Endothelial cell of umbilical vein (primary cell): ENCODE results near the gene CIDEA. TPM values are rescaled to one million over a fixed set of nuclear protein-coding genes. Genes with fewer than 3 reads are reported as not detected.

Experiments
- BruUV-seq: library from RNA; stranded (reverse); fragments of 400-500 nt; replicated peaks from 2 replicates; lab custom pipeline; 2021; lab: Mats Ljungman, UMichigan
- CTCF ChIA-PET: fragments of 300-600, 350-600 bp; sonication (Branson Sonifier 250); formaldehyde crosslinking; loops from one replicate; lab custom pipeline; 2021; ENCODE audit warnings: antibody characterized with exemption, inconsistent platforms; lab: Charles Lee
- POLR2A ChIA-PET: fragments of 300-600, 350-600 bp; sonication (Branson Sonifier 250); formaldehyde crosslinking; loops from one replicate; lab custom pipeline; 2021; ENCODE audit warnings: antibody characterized with exemption, inconsistent platforms; lab: Charles Lee
- DNase-seq: peaks from one replicate; pipeline ENCODE4 v3.0.0-alpha.2; 2011; ENCODE audit warnings: low read depth, low spot score
- FAIRE-seq: peaks from 2 replicates; lab custom pipeline; 2011; peaks lifted over from hg19 to GRCh38; lab: Jason Lieb, UNC
- H2AFZ ChIP-seq: 2 replicates; pipeline ENCODE4 v1.6.0; 2012; ENCODE audit warnings: low read depth, low read length, control low read depth, inconsistent platforms
- H3K27ac ChIP-seq: 2 replicates; pipeline ENCODE4 v1.5.1; 2011; ENCODE audit warnings: low read depth, mild to moderate bottlenecking, control low read depth, low read length, moderate library complexity; ENCODE audit not compliant: insufficient read depth
- H3K27me3 ChIP-seq, 2 experiments: 2 replicates each; pipeline versions ENCODE4 v1.6.0 to v1.6.1; 2011; ENCODE audit warnings: low read length in 2 of 2, mixed read lengths in 1 of 2; ENCODE audit not compliant: control insufficient read depth in 2 of 2, insufficient read depth in 2 of 2
- H3K36me3 ChIP-seq, 2 experiments: 2 replicates in 1 of 2; 3 replicates in 1 of 2; pipeline ENCODE4 v1.5.1; 2011; ENCODE audit warnings: low read length in 2 of 2, mild to moderate bottlenecking in 1 of 2, moderate library complexity in 1 of 2; ENCODE audit not compliant: control insufficient read depth in 2 of 2, insufficient read depth in 2 of 2; ENCODE audit errors: extremely low read depth in 1 of 2
- H3K4me1 ChIP-seq: 3 replicates; pipeline ENCODE4 v1.5.1; 2011; ENCODE audit warnings: mild to moderate bottlenecking, low read length; ENCODE audit not compliant: control insufficient read depth, insufficient read depth; ENCODE audit errors: extremely low read depth
- H3K4me2 ChIP-seq: 2 replicates; pipeline ENCODE4 v1.6.1; 2011; ENCODE audit warnings: low read length, control low read depth, mixed read lengths; ENCODE audit not compliant: insufficient read depth
- H3K4me3 ChIP-seq, 3 experiments: fragments of 200-600 bp in 1 of 3; sonication (generic), shearing (Covaris generic) in 1 of 3; replicated peaks in 1 of 3; 2 replicates each; pipeline ENCODE4 v1.5.1; 2011 to 2016; ENCODE audit warnings: control low read depth in 3 of 3, low read length in 3 of 3, mild to moderate bottlenecking in 2 of 3, inconsistent platforms in 1 of 3, low read depth in 1 of 3, moderate library complexity in 1 of 3; ENCODE audit not compliant: insufficient read depth in 1 of 3
- H3K79me2 ChIP-seq: 2 replicates; pipeline ENCODE4 v1.6.0; 2012; ENCODE audit warnings: low read length, inconsistent platforms; ENCODE audit not compliant: control insufficient read depth, insufficient read depth
- H3K9ac ChIP-seq: replicated peaks from 2 replicates; pipeline ENCODE3; 2011; ENCODE audit warnings: low read length, control low read depth; ENCODE audit not compliant: insufficient read depth; ENCODE audit errors: extremely low read depth
- H3K9me1 ChIP-seq: replicated peaks from 3 replicates; pipeline ENCODE4 v1.6.0; 2011; ENCODE audit warnings: mild to moderate bottlenecking, low read length; ENCODE audit not compliant: control insufficient read depth, insufficient read depth; ENCODE audit errors: extremely low read depth
- H3K9me3 ChIP-seq: replicated peaks from 2 replicates; pipeline ENCODE4 v1.5.1; 2012; ENCODE audit warnings: low read length, inconsistent platforms; ENCODE audit not compliant: control insufficient read depth, insufficient read depth
- H4K20me1 ChIP-seq: replicated peaks from 2 replicates; pipeline ENCODE3; 2011; ENCODE audit warnings: mild to moderate bottlenecking, low read length; ENCODE audit not compliant: control insufficient read depth, insufficient read depth; ENCODE audit errors: extremely low read depth
- EZH2 ChIP-seq: IDR thresholded peaks from 2 replicates; pipeline ENCODE4 v1.6.1; 2012; ENCODE audit warnings: borderline replicate concordance, low read depth, mild to moderate bottlenecking, moderate library complexity, low read length, inconsistent platforms; ENCODE audit not compliant: severe bottlenecking
- FOS ChIP-seq: IDR thresholded peaks from 2 replicates; pipeline ENCODE4 v1.6.1; 2011; ENCODE audit warnings: mild to moderate bottlenecking, low read length, moderate library complexity, borderline replicate concordance; ENCODE audit not compliant: insufficient read depth
- GATA2 ChIP-seq: IDR thresholded peaks from 2 replicates; pipeline ENCODE4 v1.7.0; 2011; ENCODE audit warnings: low read depth, mild to moderate bottlenecking, moderate library complexity, mixed read lengths, low read length; ENCODE audit not compliant: insufficient read length, insufficient read depth
- JUN ChIP-seq: IDR thresholded peaks from 2 replicates; pipeline ENCODE4 v1.6.1; 2011; ENCODE audit warnings: borderline replicate concordance, low read depth; ENCODE audit not compliant: insufficient read length, insufficient read depth
- MAX ChIP-seq: IDR thresholded peaks from 2 replicates; pipeline ENCODE4 v1.6.1; 2011; ENCODE audit not compliant: insufficient read depth, insufficient read length
- MYC ChIP-seq: IDR thresholded peaks from one replicate; pipeline ENCODE4 v1.6.1; 2011; ENCODE audit warnings: mild to moderate bottlenecking, low read depth, low read length
- POLR2A ChIP-seq: IDR thresholded peaks from 2 replicates; pipeline ENCODE4 v1.6.1; 2012; ENCODE audit warnings: low read depth, mild to moderate bottlenecking, control low read depth, low read length
- POLR2AphosphoS5 ChIP-seq: IDR thresholded peaks from 2 replicates; pipeline ENCODE4 v1.6.1; 2012; ENCODE audit warnings: low read depth, mild to moderate bottlenecking, control low read depth, low read length, moderate library complexity; ENCODE audit not compliant: insufficient read depth
- dilution Hi-C: fragments of 300-500 bp; cut with MboI; formaldehyde crosslinking; loops from one replicate; pipeline ENCODE4 v1.15.0; 2019; ENCODE audit warnings: low sequenced_read_pairs; ENCODE audit not compliant: extremely low pct_ligation_motif_present
- intact Hi-C: fragments of 100-400 bp; cut with micrococcal nuclease; formaldehyde crosslinking; loops from one replicate; pipeline ENCODE4 v1.10.0; 2022
- polyA plus RNA-seq, 4 experiments: library from polyadenylated mRNA; depleted of rRNA in 3 of 4; stranded (reverse) in 3 of 4; unstranded in 1 of 4; fragments of >200 nt; gene quantifications; 2 replicates each; pipeline versions ENCODE4 v1.2.1 to v1.2.3, GENCODE V29; 2011 to 2012; ENCODE audit warnings: missing spikeins in 1 of 4
- total RNA-seq: library from RNA; stranded (reverse); gene quantifications from 2 replicates; pipeline ENCODE4 v1.2.3, GENCODE V29; 2021
- TF ChIP-seq, protein P1 (sequence below), 2 donors: IDR thresholded peaks; 1 replicate in 1 of 2; 2 replicates in 1 of 2; pipeline ENCODE4 v1.5.1; 2011; ENCODE audit warnings: low read length in 2 of 2, mild to moderate bottlenecking in 2 of 2, moderate library complexity in 2 of 2, control low read depth in 1 of 2, inconsistent platforms in 1 of 2, low read depth in 1 of 2; ENCODE audit not compliant: insufficient read depth in 1 of 2; ENCODE audit errors: extremely low read depth in 1 of 2

Gene CIDEA
- total and polyA plus RNA-seq, 2 donors (not counting 3 experiments of a cell fraction or from before 2014, with no cell fraction given): 0.42 TPM; not detected in 1

DNA sequence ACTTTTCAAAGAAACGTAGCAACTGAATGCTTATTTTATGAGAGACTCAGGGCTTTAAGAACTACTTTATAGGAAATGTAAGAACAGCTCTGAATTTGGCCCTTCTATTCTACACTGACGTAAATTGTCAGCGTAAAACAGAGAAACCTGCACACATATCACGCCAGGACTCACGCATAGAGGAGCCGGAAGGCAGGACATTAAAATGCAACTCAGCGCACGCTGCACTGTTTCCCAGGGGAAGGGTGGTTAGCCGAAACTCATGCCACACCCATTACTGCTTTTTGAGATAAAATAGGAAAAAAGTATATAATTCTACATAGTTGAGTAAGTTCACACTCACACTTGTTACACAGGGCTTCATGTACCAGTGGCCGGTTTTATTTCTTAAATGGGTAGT, 61.3 kb downstream of the CIDEA start:
- no peak for FAIRE-seq
- dilution Hi-C loops (no loop called here), intact Hi-C loops (no loop called here)
- DNase-seq: no peak
- POLR2A ChIA-PET: interaction anchor here (1.0 to 1.3 kb wide), 3 partner anchors 33 to 62 kb away, joined by 3 to 5 read pairs (median 4); partner anchors contain the start of gene AFG3L2
- no peaks in the 10 kb centered on the region for H3K9me1 ChIP-seq
- no peak overlapping the region for H2AFZ ChIP-seq
- H3K27me3 ChIP-seq: no peaks in the 10 kb centered on the region
- peaks cover 33% of the 10 kb centered on the region for H3K4me1 ChIP-seq
- H3K4me3 ChIP-seq: no peak overlapping the region
- H3K27ac ChIP-seq: no peak overlapping the region
- H3K9me3 ChIP-seq: no peaks in the 10 kb centered on the region
- TF ChIP-seq MYC (no peak), EZH2 (no peak), JUN (no peak), POLR2A (no peak), MAX (no peak), POLR2AphosphoS5 (no peak), GATA2 (no peak), FOS (no peak)
- TF ChIP-seq, protein P1, sequence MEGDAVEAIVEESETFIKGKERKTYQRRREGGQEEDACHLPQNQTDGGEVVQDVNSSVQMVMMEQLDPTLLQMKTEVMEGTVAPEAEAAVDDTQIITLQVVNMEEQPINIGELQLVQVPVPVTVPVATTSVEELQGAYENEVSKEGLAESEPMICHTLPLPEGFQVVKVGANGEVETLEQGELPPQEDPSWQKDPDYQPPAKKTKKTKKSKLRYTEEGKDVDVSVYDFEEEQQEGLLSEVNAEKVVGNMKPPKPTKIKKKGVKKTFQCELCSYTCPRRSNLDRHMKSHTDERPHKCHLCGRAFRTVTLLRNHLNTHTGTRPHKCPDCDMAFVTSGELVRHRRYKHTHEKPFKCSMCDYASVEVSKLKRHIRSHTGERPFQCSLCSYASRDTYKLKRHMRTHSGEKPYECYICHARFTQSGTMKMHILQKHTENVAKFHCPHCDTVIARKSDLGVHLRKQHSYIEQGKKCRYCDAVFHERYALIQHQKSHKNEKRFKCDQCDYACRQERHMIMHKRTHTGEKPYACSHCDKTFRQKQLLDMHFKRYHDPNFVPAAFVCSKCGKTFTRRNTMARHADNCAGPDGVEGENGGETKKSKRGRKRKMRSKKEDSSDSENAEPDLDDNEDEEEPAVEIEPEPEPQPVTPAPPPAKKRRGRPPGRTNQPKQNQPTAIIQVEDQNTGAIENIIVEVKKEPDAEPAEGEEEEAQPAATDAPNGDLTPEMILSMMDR (IDR thresholded peaks at IDR 0.05; ENCODE audit: extremely low read depth in 1 of 2, insufficient read depth in 1 of 2, low read depth in 1 of 2, low read length in 2 of 2): no peak
- peaks cover 17 to 46% of the 10 kb centered on the region in 2 experiments for H3K36me3 ChIP-seq
- H3K9ac ChIP-seq: no peak overlapping the region
- CTCF ChIA-PET: interaction anchor here (0.6 to 4.0 kb wide), 6 partner anchors 12 to 44 kb away, joined by 3 to 45 read pairs (median 8); no protein-coding TSS in a partner anchor
- H3K79me2 ChIP-seq: peaks cover 93% of the 10 kb centered on the region
- H3K4me2 ChIP-seq: peak overlapping the region; percentile 41
- no TSS peak for BruUV-seq
- H4K20me1 ChIP-seq: peaks cover 10% of the 10 kb centered on the region
